ENCODE results near the gene KRT74.

DNA sequence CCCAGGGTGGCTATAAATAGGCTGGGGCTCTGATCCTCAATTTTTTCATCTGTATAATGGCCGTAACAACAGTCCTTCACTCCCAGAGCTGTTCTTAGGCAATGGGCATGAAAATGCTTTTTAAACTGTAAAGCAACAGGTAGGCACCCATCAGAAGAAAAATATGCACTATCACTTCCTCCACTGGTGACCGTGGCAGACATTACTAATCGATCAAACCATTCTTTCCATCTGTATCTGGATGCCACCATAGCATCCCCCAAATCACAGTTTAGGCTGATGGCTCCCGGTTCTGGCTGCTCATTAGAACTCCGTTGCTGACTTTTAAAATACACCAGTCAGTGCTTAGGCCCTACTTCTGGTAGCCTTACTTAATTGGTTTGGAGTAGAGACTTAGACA is 31.9 kb downstream of the KRT74 start:
- TF ChIP-seq EZH2 (IDR thresholded peaks at IDR 0.05; ENCODE audit: insufficient read depth, poor library complexity, severe bottlenecking), result no peak
- no peak for TF ChIP-seq EZH2phosphoT487 (IDR thresholded peaks at IDR 0.05; ENCODE audit: insufficient read depth, low read depth)
